ENCODE measurements around the gene CNN3.

Gene CNN3

DNA sequence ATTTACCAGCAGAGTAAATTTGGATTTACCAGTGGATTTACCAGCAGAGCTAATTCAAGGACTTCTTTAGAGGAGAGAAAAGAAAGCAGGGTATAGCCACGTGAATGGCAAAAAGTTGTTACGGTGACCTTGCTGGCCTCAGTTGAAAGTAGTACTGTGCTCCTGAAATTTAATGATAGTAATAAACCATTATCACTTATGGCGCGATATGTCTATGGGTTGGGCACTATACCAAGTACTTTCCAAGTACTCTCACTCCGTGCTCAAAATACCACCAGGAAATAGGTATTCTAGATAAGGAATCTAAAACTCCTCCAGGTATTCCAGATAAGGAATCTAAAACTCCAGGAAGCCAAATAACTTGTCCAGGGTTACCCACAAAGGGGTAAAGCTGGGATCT, 70.9 kb downstream of the CNN3 start:
- no peak for DNase-seq (ENCODE audit: low read depth in 3 of 3)

DNA sequence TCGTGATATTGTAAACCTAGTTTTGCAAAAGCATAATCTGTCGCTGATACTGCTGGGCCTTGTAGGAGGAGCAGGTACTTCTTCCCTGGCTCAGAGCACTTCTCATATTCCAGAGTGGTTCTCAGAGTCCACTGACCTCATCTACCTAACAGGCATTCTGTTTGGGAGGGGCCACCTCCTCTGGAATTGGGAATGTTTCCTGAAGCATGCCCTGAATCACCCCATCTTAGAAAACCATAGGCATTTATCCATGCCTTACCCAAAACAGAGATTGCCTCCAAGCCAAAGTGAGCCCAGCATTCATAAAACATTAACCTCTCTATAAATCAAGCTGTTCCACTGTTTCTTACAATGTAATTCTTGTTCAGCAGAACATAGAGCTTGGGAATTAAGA, 71.6 kb downstream of the CNN3 start:
- DNase-seq (ENCODE audit: low read depth in 3 of 3) = no peak

DNA sequence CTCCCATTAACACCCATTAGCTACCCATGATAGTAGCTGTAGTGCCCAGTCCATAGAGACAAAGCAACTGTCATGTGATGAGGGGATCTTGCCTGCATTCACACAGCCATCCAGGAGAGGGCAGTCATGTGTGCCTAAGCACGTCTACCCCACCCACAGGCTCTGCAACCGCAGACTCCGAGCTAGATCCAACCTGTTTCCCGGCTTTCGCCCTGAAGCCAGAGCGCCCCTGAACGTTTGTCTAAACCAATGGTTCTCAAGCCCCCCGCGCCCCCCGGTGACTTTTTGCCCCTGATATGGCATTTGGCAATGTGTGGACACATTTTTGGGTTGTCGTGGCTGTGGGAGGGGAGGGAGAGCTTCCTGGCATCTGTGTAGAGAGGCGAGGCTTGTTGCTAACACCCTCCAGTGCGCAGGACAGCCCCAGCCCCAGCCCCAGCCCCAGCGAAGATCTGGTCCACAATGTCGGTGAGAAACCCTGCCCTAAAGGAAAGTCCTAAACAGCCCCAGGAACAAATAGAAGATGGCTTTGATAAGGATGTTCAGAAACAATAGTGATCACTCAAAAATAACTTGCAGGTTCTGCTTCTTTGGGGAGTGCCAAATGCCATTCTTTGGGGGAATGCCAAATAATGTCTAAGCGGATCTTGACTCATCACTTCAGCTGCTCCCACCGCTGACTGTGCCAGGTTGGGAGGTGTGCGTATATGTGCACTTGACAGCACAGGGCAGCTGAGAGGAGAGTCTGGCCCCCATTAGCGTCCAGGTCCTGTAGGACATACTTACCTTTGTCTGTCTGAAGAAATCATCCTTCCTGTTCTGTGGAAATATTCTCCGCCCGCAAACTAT, 72.2 kb downstream of the CNN3 start:
- peak; percentile 56 to 72 (median 66) for DNase-seq (ENCODE audit: low read depth in 3 of 3)

DNA sequence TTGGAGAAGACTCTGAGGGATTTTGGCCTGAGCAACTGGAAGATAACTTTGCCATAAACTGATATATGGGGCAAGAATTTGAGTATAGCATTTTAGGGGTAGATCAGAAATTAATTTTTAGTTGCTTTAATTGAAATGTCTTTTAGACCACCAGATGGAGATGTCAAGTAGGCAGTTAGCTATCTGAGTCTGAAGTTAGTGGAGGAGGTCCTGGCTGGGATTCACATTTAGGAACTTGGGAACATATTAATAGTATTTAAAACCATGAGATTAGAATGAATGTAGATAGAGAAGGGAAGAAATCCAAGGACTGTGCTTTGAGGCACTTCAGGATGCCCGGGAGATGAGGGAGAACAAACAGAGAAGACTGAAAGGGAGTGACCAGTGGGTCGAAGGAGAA, 74.1 kb downstream of the CNN3 start:
- no peak for DNase-seq (ENCODE audit: low read depth in 3 of 3)

DNA sequence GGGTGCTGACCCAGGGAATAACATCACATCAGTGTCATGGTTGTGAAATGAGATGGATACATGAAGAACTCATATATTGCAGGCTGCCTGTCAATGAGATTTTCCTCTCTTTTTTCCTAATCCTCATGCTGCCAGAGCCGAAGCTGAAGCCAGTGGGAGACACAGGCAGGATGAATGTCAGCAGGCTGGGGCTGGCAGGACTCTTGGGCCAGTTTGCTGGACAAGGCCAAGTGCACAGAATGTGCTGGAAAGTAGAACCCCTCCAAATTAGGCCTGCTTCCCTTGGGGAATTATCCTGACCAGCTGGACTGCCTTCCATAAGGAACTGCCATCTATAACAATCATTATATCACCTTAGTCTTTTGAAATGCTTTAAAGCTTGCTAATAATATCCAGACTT, 75.3 kb downstream of the CNN3 start:
- no peak for DNase-seq (ENCODE audit: low read depth in 3 of 3)
